GM18507 (cell line): ENCODE measurements around the gene CAPN2.
"Not testable (repeated sequence)": the region's sequence is repeated elsewhere in the genome, so short reads cannot be mapped to it uniquely, and the experiment has no call there.

Source experiments
- DNase-seq: peaks from one replicate; pipeline ENCODE4 v3.0.0; 2011; ENCODE audit warnings: low read depth; ENCODE audit not compliant: insufficient read length; ENCODE audit errors: extremely low spot score
- FAIRE-seq: peaks from 2 replicates; lab custom pipeline; 2011; peaks lifted over from hg19 to GRCh38; lab: Jason Lieb, UNC

Gene CAPN2

DNA sequence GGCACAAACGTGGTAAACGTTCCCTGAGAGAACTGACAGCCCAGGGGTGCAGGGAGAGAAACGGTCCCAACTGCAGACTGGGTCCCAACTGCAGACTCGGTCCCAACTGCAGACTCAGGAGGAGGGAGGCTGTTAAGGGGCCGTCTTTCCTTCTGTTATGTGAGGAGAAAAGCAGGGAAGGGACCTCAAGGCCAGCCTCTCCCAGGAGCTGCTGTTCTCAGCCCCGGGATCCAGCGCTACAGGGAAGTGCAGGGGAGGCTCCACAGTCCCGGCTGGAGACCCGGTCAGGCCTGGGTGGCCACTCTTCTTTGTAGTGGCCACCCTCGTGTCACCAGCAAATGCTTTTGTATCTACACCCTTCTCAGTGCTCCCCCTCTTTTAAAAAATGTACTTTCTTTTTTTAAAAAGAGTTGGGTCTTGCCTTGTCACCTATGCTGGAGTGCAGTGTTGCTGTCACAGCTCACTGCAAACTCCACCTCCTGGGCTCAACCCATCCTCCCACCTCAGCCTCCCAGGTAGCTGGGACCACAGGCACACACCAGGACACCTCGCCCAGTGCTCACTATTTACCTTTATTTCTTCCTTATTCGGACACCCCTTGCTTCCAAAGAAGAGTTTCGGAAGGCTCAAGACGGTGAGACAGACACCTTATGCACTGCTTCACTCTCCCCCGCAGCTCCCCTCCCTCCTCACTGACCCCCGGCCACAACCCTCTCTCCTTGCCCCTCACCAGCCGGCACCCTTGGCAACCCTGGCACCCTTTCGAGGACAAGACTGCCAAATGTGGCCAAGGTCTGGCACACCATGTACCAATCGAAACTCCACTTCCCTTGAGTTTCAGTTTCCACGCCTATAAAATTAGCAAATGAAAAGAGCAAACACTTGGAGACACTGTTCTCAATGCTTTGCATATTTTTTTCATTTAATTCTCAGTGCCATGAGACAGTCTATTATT is 21.8 kb downstream of the CAPN2 start:
- FAIRE-seq, result no peak
- DNase-seq, result no peak

DNA sequence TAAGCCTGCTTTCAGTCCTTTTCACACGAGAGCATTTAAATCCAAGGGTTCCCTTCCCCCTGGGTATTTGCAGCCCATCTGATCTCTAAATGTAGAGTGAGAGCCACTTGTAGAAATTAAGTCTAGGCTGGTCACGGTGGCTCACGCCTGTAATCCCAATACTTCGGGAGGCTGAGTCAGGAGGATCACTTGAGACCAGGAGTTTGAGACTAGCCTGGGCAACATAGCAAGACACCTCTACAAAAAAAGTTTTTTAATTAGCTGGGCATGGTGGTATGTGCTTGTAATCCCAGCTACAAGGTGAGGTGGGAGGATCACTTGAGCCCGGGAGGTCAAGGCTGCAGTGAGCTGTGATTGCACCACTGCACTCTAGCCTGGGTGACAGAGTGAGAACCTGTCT is 24.3 kb downstream of the CAPN2 start:
- FAIRE-seq, DNase-seq: not testable (repeated sequence)

DNA sequence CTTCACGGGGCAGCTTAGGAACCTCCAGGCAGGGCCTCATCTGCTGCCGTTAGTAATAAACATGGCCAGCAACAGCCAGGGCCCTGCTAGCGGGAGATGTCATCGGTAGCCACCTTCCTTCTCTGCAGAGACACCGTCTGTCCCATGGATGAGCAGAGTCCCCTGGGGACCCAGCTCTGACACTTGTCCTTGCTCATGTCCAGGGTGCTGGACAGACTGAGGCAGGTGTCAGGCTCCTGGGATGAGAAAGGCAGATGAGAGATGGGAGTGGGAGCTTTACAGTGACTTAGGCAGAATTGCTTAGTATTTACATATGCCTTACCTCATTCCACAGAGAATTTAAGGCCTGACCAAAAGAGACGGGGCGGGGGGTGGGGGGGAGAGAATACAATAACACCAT is 25.0 kb downstream of the CAPN2 start:
- FAIRE-seq (no peak), DNase-seq (no peak)

DNA sequence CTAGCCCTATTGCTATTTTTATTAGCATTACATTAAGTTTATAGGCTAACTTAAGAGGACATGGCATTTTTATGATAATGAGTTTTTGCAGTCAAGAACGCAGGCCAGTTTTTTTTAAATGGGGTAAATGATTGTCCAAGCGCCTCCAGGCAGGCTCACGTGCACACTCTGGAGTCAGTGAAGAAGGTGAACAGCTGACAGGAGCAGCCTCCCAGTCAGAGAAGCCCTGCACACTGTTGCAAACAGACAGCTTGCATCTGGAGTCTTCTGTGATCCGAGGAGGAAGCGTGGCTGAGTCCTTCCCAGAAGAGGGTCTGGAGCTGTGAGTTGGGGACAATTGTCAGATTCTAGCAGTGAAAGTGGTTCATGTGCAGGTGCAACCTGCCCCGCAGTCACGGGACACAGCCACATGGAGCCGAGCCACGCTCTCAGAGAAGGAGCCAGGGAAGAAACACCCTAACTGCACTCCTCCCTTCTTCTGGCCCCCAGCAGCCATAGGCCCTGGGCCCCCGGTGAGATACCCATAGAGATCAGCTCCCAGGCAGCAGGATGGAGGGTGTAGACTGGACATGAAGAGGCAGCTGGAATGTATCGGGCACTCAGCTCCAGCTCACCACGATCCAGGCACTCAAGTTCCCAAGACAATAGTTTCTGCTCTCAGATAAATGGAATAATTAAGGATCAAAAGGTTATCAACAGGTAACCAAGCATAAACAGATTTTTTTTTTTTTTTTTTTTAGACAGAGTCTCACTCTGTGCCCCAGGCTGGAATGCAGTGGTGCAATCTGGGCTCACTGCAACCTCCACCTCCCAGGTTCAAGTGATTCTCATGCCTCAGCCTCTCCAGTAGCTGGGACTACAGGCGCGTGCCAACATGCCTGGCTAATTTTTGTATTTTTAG is 26.4 kb downstream of the CAPN2 start:
- FAIRE-seq (no peak), DNase-seq (no peak)

DNA sequence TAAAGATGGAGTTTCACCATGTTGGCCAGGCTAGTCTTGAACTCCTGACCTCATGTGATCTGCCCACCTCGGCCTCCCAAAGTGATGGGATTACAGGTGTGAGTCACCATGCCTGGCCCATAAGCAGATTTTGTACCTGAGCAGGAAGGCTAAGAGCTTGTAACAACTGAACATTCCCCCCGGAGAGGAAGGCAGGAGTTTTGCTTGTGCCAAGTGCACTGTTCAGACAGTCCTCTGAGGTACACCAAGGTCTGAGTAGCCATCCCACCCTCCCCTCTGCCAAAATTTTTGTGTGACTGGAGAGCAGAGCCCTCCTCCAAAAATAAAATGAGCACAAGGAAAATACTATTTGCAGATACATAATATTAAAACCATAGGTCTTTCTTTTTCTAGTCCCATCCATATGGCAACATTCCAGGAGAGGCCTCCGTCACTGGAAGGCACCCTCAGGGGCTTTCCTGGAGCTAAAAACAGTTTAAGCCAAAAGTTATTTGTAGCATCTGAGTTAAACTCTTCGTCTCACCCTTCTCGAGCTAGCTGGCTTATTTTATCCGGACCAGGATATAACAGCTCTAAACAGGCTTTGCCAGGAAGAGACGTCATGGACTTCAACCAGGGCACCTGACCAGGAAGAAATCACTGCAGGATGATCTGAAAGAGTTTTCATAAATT is 27.2 kb downstream of the CAPN2 start:
- FAIRE-seq (no peak), DNase-seq (no peak)

DNA sequence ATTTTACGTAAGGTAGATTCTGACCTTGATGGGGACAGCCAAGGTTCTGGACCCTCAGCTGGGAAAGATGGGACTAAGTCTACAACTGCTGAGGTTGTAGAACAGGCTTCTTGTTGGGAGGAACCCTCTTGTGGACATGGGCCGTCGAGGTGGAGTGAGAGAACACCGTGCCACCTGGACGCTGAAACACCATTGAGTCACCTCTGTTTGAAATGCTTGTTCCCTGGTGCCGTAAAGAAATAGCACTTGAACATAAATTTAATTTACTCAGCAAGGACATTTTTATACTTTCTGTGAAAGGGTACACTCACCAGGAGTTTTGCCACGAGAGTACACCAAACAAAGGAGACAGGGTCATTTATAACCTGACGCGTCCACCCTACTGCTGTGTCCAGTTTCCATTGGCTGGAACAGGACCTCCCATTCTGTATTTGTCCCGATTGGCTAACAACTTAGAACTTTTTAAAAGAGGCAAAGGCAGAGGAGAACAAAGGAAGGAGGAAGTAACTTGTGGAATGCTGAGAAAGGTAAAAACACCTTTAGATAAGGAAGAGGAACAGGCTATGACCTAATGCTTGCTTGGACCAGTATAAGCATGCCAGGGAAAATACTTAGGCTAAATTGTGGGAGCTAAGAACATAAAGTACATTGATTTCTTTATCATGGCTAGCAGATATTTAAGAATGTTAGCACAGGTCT is 27.8 kb downstream of the CAPN2 start:
- not testable (repeated sequence) for DNase-seq, FAIRE-seq

DNA sequence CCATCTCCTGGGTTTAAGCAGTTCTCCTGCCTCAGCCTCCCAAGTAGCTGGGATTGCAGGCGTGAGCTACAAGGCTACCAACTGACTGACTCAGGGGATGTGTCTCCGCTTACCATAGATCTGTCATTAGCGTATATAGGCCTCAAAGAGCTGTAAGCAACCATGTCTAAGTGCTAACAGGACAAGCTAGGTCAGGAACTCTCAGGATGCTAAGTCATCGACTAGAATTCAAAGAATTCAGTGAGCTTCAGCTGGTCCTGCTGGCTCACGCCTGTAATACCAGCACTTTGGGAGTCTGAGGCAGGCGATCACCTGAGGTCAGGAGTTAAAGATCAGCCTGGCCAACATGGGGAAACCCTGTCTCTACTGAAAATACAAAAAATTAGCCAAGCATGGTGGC is 29.5 kb downstream of the CAPN2 start:
- DNase-seq (no peak), FAIRE-seq (no peak)

DNA sequence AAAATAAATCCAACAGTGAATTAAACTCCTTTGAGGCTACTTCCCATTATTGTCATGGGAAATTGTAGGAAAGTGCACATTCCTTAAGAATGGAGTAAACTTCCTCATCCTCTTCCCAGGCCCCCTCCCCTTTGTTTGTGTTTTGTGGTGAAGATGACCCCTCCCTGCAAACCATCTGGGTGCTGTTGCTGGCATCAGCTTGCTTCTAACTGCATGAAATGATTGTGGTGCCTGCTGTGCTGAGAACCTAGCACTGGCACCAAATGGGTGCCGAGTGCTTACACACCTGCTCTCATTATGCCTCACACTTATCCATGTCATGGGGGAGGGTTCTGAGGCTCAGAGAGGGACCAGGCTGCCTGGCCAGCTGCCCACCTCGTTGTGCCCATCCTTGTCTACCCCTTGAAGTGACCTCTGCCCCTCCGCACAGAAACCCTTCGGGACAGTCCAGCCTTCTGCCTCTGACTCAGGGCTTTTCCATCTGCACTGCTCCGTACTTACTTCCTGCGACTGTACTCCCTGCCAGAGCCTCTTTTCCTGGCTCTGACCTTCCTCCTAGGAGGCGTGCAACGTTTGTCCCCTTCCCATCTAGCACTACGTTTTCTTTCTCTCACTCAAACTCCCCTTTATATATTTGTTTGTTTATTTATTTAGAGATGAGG is 30.6 kb downstream of the CAPN2 start:
- FAIRE-seq (no peak), DNase-seq (no peak)

DNA sequence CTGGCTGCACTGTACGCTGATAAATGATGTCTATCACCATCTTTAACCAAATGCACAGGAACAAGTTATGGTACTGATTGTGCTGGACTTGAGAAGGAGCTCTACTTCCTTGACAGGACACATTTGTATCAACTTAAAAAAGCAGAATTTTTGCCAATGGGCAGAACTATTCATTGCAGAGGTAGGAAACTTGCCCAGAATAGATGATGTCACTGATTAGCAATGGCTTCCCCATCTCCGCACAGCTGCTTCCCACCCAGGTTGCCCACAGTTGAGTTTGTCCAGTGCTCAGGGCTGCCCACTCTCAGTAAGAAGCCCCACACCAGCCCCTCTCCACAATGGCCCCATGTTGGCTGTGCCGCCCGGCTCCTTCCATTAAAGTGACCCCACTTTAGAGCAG is 33.4 kb downstream of the CAPN2 start:
- no peak for FAIRE-seq
- no peak for DNase-seq

DNA sequence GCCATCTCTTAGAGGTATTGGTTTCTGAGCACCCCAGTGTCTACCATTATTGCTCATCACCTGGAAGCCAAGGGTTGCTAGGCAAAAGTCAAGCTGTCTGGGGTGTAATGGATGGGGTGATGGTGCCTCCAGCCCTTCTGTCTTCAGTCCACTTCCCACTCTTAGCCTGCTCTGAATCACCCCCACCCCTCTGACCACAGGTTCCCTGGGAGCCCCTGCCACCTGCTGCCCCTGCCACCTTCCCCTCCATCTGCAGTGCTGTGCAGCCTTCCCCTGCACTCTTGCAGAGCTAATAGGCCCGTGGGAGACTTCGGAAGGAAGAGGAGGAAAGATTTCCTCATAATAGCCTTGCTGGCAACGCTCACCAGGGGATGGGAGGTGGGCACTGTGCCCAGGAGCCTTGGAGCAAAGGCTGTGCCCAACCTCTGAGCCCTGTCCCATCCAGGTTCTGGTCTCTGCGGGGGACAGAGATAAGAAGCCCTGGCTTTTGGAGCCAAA is 35.5 kb downstream of the CAPN2 start:
- FAIRE-seq (no peak), DNase-seq (no peak)

DNA sequence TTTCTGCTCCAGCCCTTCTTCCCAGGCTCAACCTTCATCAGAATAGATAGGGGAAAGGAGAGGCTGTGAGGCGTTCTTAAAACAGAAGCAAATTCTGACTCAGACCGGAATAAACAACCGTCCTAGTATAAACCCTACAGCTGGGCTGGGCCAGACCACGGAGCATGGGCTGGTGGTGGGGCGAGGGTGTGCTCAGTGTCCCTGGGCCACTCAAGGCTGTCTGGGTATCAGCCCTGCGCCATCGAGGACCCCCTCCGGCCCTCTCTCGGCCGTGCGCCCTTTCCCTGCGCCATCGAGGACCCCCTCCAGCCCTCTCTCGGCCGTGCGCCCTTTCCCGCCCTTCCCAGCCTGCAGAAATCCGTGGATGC is 36.0 kb downstream of the CAPN2 start:
- FAIRE-seq (no peak), DNase-seq (no peak)

DNA sequence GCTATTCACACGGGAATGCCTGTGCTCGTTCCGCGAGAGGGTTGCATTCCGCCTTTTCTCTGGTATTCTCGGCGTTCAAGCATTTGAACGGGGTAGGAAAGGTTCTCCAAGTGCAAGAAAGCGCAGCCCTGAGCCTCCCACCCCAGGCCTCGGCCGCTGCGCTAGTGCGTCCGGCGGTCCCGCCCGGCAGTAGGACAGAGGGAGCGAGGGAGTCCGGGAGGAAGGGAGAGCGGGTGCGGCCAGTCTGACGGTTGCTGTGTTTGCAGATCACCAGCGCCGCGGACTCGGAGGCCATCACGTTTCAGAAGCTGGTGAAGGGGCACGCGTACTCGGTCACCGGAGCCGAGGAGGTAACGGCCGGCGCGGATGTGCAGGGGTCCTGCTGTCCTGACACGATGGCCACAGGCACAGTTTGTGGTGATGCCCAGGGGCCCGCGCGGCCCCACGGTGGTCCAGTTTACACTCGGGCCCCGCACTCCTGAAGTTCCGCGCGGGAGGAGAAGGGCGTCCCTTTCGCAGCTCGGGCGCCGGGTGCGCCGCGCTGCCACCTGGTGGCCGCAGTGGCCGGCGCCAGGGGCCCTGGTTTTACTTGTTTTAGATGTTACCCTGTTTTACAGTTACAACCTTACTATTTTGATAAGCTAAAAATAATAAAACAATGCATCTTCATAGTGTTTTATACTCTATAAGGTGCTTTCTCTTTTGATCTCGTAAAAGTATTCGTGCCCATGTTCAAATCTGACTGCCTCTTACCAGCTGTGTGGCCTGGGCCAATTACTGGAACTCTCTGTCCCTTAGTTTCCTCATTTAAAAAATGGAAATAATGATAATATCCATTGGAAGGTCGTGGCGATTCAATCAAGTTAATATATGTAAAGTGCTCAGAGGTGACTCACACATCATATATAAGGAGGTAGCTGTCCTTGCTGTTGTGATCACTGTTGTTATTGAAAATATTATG is 36.7 kb downstream of the CAPN2 start:
- FAIRE-seq, result peak; percentile 69
- peak; percentile 47 for DNase-seq

DNA sequence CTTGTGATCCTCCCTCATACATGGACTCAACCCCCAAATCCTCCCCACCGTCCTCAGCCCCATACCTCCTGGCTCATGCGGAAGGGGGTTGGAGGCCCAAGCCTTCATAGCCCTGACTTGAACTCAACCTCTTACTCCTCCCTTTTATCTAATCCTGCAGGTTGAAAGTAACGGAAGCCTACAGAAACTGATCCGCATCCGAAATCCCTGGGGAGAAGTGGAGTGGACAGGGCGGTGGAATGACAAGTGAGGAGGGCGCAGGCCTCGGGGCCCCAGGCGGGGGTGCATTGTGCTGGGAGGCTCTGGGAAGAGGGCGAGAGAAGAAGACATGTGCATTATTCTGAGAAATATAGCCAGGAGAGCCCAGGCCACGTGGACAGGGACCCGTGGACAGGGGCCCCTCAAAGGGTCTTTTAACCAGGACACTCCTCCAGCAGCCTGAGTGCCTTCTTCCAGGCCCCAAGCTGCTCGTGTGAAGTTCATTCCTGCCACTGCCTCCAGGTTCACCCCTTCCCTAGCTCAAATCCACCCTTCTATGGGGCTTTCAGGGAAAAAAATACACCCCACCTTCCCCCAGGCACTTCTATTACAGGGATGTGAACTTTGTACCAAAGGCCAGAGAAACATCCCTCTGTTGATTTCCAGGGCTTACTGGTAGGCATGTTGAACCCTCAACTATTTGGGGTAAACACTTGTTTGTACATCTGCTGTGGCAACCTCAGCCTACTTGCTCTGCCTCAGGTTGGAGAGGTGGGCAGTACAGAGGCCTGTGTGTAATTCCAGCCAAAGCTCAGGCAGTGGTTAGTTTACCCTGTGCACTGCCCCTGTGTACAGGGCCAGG is 38.6 kb downstream of the CAPN2 start:
- DNase-seq (no peak), FAIRE-seq (no peak)

DNA sequence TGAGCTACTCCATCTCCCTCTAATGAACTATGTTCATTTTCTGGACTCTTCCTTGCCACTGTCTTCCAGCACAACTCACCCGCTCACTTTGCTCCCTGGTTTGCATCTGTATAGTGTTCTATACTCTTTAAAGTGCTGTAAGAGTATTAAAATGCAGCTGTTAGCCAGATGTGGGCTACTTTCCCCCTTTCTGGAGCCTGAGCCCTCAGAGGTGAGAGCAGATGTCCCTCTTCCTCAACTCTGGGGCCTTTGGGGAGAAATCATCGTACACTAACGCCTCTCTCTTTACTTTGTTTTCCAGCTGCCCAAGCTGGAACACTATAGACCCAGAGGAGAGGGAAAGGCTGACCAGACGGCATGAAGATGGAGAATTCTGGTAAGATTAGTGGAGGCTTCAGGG is 39.4 kb downstream of the CAPN2 start:
- DNase-seq (no peak), FAIRE-seq (no peak)

DNA sequence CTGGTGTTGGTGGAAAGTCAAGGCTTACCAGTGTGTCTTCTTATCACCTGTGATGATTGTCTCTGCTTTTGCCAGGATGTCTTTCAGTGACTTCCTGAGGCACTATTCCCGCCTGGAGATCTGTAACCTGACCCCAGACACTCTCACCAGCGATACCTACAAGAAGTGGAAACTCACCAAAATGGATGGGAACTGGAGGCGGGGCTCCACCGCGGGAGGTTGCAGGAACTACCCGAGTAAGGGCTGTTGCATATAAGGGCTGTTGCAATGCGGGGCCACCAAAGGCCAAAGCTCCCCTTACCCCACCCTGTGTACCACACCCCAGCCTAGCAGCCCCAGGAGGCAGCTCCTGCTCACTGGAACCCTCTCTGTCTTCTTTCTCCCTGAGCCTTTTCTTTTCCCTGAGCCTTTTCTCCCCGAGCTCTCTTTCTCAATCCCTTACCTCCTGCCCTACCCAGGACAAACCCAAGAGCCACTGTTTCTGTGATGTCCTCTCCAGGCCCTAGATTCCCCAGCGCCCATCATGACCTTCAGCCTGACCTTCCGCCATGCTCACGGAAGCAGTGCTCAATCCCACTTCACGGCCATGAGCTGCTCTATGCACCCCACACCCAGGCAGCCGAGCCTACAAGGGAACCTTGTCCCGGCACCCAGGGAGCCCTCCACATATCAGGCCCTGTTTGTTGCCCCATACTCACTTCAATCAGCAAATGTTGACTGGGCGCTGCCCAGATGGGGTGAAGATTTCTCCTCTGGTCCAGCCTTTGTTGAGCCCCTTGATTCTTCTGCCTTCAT is 40.6 kb downstream of the CAPN2 start:
- FAIRE-seq (no peak), DNase-seq (no peak)
